Hepatocyte (in vitro differentiated cells): ENCODE measurements around the gene GNAL. TPM values are rescaled to one million over a fixed set of nuclear protein-coding genes. Genes with fewer than 3 reads are reported as not detected.
A peak's percentile ranks its signal among the peaks of the same experiment; 100 is the strongest.

Experiments
- DNase-seq: peaks from one replicate; pipeline ENCODE4 v3.0.0-alpha.2; 2016; ENCODE audit warnings: low spot score
- H2AFZ ChIP-seq: fragments of 200-600 bp; sonication (generic); 2 replicates; pipeline ENCODE4 v1.6.0; 2016; ENCODE audit warnings: antibody characterized with exemption, mild to moderate bottlenecking
- H3K27ac ChIP-seq: fragments of 200-600 bp; sonication (generic); 2 replicates; pipeline ENCODE4 v1.5.1; 2016; ENCODE audit warnings: mild to moderate bottlenecking
- H3K27me3 ChIP-seq: fragments of 200-600 bp; sonication (generic); 2 replicates; pipeline ENCODE4 v1.6.1; 2016
- H3K36me3 ChIP-seq: fragments of 200-600 bp; sonication (generic); replicated peaks from 2 replicates; pipeline ENCODE4 v1.5.1; 2016; ENCODE audit warnings: low read depth; ENCODE audit not compliant: insufficient read depth
- H3K4me1 ChIP-seq: fragments of 200-600 bp; sonication (generic); 2 replicates; pipeline ENCODE4 v1.5.1; 2016; ENCODE audit warnings: mild to moderate bottlenecking, moderate library complexity; ENCODE audit not compliant: insufficient read depth
- H3K4me2 ChIP-seq: fragments of 200-600 bp; sonication (generic); 2 replicates; pipeline ENCODE4 v1.6.0; 2016
- H3K4me3 ChIP-seq: fragments of 200-600 bp; sonication (generic); 2 replicates; pipeline ENCODE4 v1.5.1; 2016; ENCODE audit warnings: mild to moderate bottlenecking
- H3K79me2 ChIP-seq: fragments of 200-600 bp; sonication (generic); 2 replicates; pipeline ENCODE4 v1.6.0; 2017; ENCODE audit warnings: mild to moderate bottlenecking
- H3K9me2 ChIP-seq: fragments of 200-600 bp; sonication (generic); replicated peaks from 2 replicates; pipeline ENCODE4 v1.6.0; 2017; ENCODE audit warnings: mild to moderate bottlenecking; ENCODE audit not compliant: insufficient read depth
- H3K9me3 ChIP-seq: fragments of 200-600 bp; sonication (generic); 2 replicates; pipeline ENCODE4 v1.5.1; 2016; ENCODE audit warnings: low read depth, mild to moderate bottlenecking
- H4K20me1 ChIP-seq: fragments of 200-600 bp; sonication (generic); 2 replicates; pipeline ENCODE4 v1.6.0; 2016; ENCODE audit warnings: mild to moderate bottlenecking; ENCODE audit not compliant: insufficient read depth, poor library complexity, severe bottlenecking
- EZH2 ChIP-seq: fragments of 200-600 bp; sonication (generic); IDR thresholded peaks from 2 replicates; pipeline ENCODE4 v1.6.1; 2016; ENCODE audit warnings: antibody characterized with exemption, mild to moderate bottlenecking, borderline replicate concordance
- EZH2phosphoT487 ChIP-seq: fragments of 200-600 bp; sonication (generic); IDR thresholded peaks from one replicate; pipeline ENCODE4 v1.6.1; 2018; ENCODE audit warnings: antibody characterized with exemption, mild to moderate bottlenecking, low read depth, moderate library complexity; ENCODE audit not compliant: unreplicated experiment, severe bottlenecking
- WGBS: methylation state at CpG from one replicate; pipeline ENCODE4 v1.1.6; 2016; ENCODE audit warnings: low lambda C conversion rate; ENCODE audit errors: missing lambda C conversion rate; 5-methylcytosine and 5-hydroxymethylcytosine counted together
- polyA plus RNA-seq: library from polyadenylated mRNA; unstranded; fragments of >200 nt; fragmentation: Nextera tagmentation; extraction: Ambion mirVana; gene quantifications from 2 replicates; pipeline ENCODE4 v1.2.1, GENCODE V29; 2016
- total RNA-seq: library from RNA; depleted of rRNA; stranded (reverse); fragments of >200 nt; gene quantifications from 2 replicates; pipeline ENCODE4 v1.2.3, GENCODE V29; 2014
- TF ChIP-seq, protein P1 (sequence below): fragments of 200-600 bp; sonication (generic); IDR thresholded peaks from 2 replicates; pipeline ENCODE4 v1.5.1; 2016; ENCODE audit warnings: antibody characterized with exemption, mild to moderate bottlenecking; ENCODE audit not compliant: poor library complexity

GNAL gene
- total and polyA plus RNA-seq, 2 experiments from 2014 or later: 4.4 to 5.2 TPM

DNA sequence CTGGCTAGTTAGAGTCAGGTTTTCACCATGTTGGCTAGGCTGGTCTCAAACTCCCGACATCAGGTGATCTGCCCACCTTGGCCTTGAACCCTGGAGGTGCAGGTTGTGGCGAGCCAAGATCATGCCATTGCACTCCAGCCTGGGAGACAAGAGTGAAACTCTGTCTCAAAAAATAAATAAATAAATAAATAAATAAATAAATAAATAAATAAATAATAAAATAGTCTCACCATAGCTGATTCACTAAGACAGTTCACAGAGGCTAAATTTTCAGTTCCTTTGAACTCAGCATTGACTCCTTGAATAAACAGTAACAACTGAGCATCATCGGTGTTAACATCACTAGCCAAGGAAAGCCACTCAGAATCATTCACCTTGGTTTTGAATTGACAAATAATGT, 32.7 kb downstream of the GNAL start:
- 94% methylated on average over 3 of the region's 3 CpGs for WGBS
- no peaks in the 10 kb centered on the region for H3K9me3 ChIP-seq
- no peaks in the 10 kb centered on the region for H4K20me1 ChIP-seq
- H3K4me1 ChIP-seq: no peaks in the 10 kb centered on the region
- H3K4me3 ChIP-seq: no peak overlapping the region
- no peaks in the 10 kb centered on the region for H3K79me2 ChIP-seq
- DNase-seq: no peak
- no peaks in the 10 kb centered on the region for H3K9me2 ChIP-seq
- no peaks in the 10 kb centered on the region for H3K27me3 ChIP-seq
- H3K36me3 ChIP-seq: no peaks in the 10 kb centered on the region
- no peak for TF ChIP-seq EZH2
- no peak for TF ChIP-seq EZH2phosphoT487
- TF ChIP-seq, protein P1, sequence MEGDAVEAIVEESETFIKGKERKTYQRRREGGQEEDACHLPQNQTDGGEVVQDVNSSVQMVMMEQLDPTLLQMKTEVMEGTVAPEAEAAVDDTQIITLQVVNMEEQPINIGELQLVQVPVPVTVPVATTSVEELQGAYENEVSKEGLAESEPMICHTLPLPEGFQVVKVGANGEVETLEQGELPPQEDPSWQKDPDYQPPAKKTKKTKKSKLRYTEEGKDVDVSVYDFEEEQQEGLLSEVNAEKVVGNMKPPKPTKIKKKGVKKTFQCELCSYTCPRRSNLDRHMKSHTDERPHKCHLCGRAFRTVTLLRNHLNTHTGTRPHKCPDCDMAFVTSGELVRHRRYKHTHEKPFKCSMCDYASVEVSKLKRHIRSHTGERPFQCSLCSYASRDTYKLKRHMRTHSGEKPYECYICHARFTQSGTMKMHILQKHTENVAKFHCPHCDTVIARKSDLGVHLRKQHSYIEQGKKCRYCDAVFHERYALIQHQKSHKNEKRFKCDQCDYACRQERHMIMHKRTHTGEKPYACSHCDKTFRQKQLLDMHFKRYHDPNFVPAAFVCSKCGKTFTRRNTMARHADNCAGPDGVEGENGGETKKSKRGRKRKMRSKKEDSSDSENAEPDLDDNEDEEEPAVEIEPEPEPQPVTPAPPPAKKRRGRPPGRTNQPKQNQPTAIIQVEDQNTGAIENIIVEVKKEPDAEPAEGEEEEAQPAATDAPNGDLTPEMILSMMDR: no peak
- H2AFZ ChIP-seq: no peak overlapping the region
- no peak overlapping the region for H3K4me2 ChIP-seq
- H3K27ac ChIP-seq: no peak overlapping the region

DNA sequence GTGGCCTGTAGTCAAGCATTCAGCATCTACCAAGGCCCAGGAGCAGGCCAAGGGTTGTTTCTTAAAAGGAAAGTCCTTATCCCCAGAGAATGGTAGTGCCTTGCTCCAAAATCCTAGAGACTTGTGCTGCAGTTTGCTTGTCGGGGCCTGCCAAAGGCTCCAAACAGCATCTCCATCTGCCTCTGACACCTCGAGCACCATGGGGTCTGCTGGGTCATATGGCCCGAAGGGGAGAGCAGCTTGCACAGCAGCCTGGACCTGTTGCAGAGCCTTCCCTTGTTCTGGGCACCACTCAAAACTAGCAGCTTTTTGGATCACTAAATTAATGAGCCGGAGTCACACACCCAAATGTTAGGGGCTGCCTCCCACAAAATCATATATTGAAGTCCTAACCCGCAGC, 35.7 kb downstream of the GNAL start:
- no peak for DNase-seq
- Histone ChIP-seq H3K27ac (no peak overlapping the region), H3K4me2 (no peak overlapping the region), H3K4me1 (no peaks in the 10 kb centered on the region), H4K20me1 (no peaks in the 10 kb centered on the region), H3K4me3 (no peak overlapping the region), H3K9me3 (no peaks in the 10 kb centered on the region), H3K79me2 (no peaks in the 10 kb centered on the region), H3K9me2 (no peaks in the 10 kb centered on the region), H3K27me3 (peaks cover 2% of the 10 kb centered on the region), H2AFZ (no peak overlapping the region), H3K36me3 (no peaks in the 10 kb centered on the region)
- TF ChIP-seq, protein P1: no peak
- TF ChIP-seq EZH2phosphoT487 (no peak), EZH2 (no peak)
- 94% methylated on average over 5 of the region's 5 CpGs for WGBS

- 82% methylated on average over 2 of the region's 2 CpGs for WGBS
- Histone ChIP-seq H4K20me1 (no peaks in the 10 kb centered on the region), H3K4me1 (no peaks in the 10 kb centered on the region), H3K27me3 (peaks cover 2% of the 10 kb centered on the region), H3K36me3 (no peaks in the 10 kb centered on the region), H3K9me3 (no peaks in the 10 kb centered on the region), H3K9me2 (no peaks in the 10 kb centered on the region), H2AFZ (no peak overlapping the region), H3K27ac (no peak overlapping the region), H3K79me2 (no peaks in the 10 kb centered on the region), H3K4me3 (no peak overlapping the region), H3K4me2 (no peak overlapping the region)
- no peak for DNase-seq
- TF ChIP-seq EZH2 (no peak), EZH2phosphoT487 (no peak)
- TF ChIP-seq, protein P1: no peak
These were observed 37.5 kb downstream of the GNAL start for GRCh38 chr18:11726556-11726955.

- no peak overlapping the region for H2AFZ ChIP-seq
- no peak for TF ChIP-seq EZH2
- no peak for TF ChIP-seq EZH2phosphoT487
- TF ChIP-seq, protein P1: peak; percentile 42
- peak; percentile 31 for DNase-seq
- no peak overlapping the region for H3K27ac ChIP-seq
- H3K4me2 ChIP-seq: no peak overlapping the region
- H3K4me1 ChIP-seq: no peaks in the 10 kb centered on the region
- no peaks in the 10 kb centered on the region for H4K20me1 ChIP-seq
- H3K79me2 ChIP-seq: no peaks in the 10 kb centered on the region
- no peaks in the 10 kb centered on the region for H3K36me3 ChIP-seq
- no peak overlapping the region for H3K4me3 ChIP-seq
- no peaks in the 10 kb centered on the region for H3K9me3 ChIP-seq
- peaks cover 2% of the 10 kb centered on the region for H3K27me3 ChIP-seq
- H3K9me2 ChIP-seq: no peaks in the 10 kb centered on the region
- 28% methylated on average over 1 of the region's 1 CpG for WGBS
These were observed 39.2 kb downstream of the GNAL start for GRCh38 chr18:11728249-11728648.
